K562 (cell line): Measurements from ENCODE around the gene PLXNA3. TPM values are rescaled to one million over a fixed set of nuclear protein-coding genes. Genes with fewer than 3 reads are reported as not detected.

Experiments used
- CBX5 ChIP-seq: IDR thresholded peaks from 2 replicates; pipeline ENCODE4 v1.6.1; 2014; ENCODE audit warnings: low read depth, borderline replicate concordance
- GATA2 ChIP-seq: sonication (generic); formaldehyde crosslinking; IDR thresholded peaks from 2 replicates; pipeline ENCODE4 v1.4.0; 2020; ENCODE audit warnings: mild to moderate bottlenecking, missing genetic modification reagents
- HIVEP1 ChIP-seq: fragments of 250-450 bp; sonication (Bioruptor Pico); IDR thresholded peaks from 2 replicates; pipeline ENCODE4 v1.4.0; 2020; ENCODE audit warnings: mild to moderate bottlenecking
- HNRNPK ChIP-seq: fragments of 200-400 bp; formaldehyde crosslinking; IDR thresholded peaks from one replicate; pipeline ENCODE4 v1.6.1; 2018; ENCODE audit warnings: mild to moderate bottlenecking, low read depth, low read length; ENCODE audit not compliant: poor library complexity, severe bottlenecking
- HNRNPLL ChIP-seq: fragments of 200-400 bp; formaldehyde crosslinking; IDR thresholded peaks from 2 replicates; pipeline ENCODE4 v1.6.1; 2017; ENCODE audit warnings: low read length, low read depth, mild to moderate bottlenecking; ENCODE audit not compliant: poor library complexity, severe bottlenecking
- MEIS2 ChIP-seq: fragments of 450-650 bp; IDR thresholded peaks from 2 replicates; pipeline ENCODE4 v1.6.1; 2014; ENCODE audit warnings: mild to moderate bottlenecking; ENCODE audit not compliant: partially characterized antibody
- PHTF2 ChIP-seq: fragments of 250-450 bp; sonication (Bioruptor Pico); IDR thresholded peaks from 2 replicates; pipeline ENCODE4 v1.5.0; 2021; ENCODE audit warnings: mild to moderate bottlenecking
- SP2 ChIP-seq: IDR thresholded peaks from 2 replicates; pipeline ENCODE4 v1.6.1; 2011; ENCODE audit warnings: mild to moderate bottlenecking, low read depth, low read length, moderate library complexity; ENCODE audit not compliant: poor library complexity, severe bottlenecking; ENCODE audit errors: extremely low read depth
- TEAD2 ChIP-seq: fragments of 450-650 bp; IDR thresholded peaks from 2 replicates; pipeline ENCODE4 v1.6.1; 2016; ENCODE audit warnings: missing genetic modification characterization, control low read depth, missing compliant biosample characterization
- ZNF212 ChIP-seq: fragments of 450-650 bp; formaldehyde crosslinking; IDR thresholded peaks from 2 replicates; pipeline ENCODE4 v1.4.0; 2020; ENCODE audit warnings: mild to moderate bottlenecking
- ZNF445 ChIP-seq: fragments of 250-450 bp; sonication (Bioruptor Pico); IDR thresholded peaks from 2 replicates; pipeline ENCODE4 v1.4.0; 2020; ENCODE audit warnings: low read depth, mild to moderate bottlenecking, moderate library complexity
- ZNF668 ChIP-seq: fragments of 250-450 bp; sonication (Bioruptor Pico); IDR thresholded peaks from 2 replicates; pipeline ENCODE4 v1.8.0; 2022; ENCODE audit warnings: mild to moderate bottlenecking, inconsistent platforms
- polyA plus RNA-seq, 8 experiments: library from polyadenylated mRNA; depleted of rRNA in 4 of 8; stranded (reverse) in 5 of 8; unstranded in 3 of 8; fragments of >200 nt; fragmentation: Nextera tagmentation in 2 of 8; fragmentation: Illumina TruSeq in 1 of 8; extraction: Ambion mirVana in 2 of 8; extraction: Trizol in 1 of 8; gene quantifications; 2 replicates each; pipeline versions ENCODE4 v1.2.1 to v1.2.3, GENCODE V29; 2011 to 2014; ENCODE audit warnings: inconsistent platforms in 1 of 8, missing spikeins in 1 of 8
- total RNA-seq, 7 experiments: library from RNA; depleted of rRNA in 6 of 7; stranded (reverse); fragments of >200 nt in 6 of 7; fragmentation: Illumina TruSeq in 2 of 7; extraction: Trizol in 2 of 7; gene quantifications; 2 replicates each; pipeline versions ENCODE4 v1.2.1 to v1.2.3, GENCODE V29; 2011 to 2021; ENCODE audit warnings: low replicate concordance in 1 of 7
- TF ChIP-seq, protein P1 (sequence below): conservative IDR thresholded peaks from 2 replicates; pipeline ENCODE4 v1.6.1; 2011; ENCODE audit warnings: low read depth, mild to moderate bottlenecking, low read length; ENCODE audit not compliant: control insufficient read depth
- TF ChIP-seq, protein P2 (sequence below), 2 experiments: fragments of 450-650 bp in 1 of 2; IDR thresholded peaks; 2 replicates each; pipeline ENCODE4 v1.6.1; 2011 to 2017; ENCODE audit warnings: low read depth in 2 of 2, antibody characterized with exemption in 1 of 2, borderline replicate concordance in 1 of 2, low read length in 1 of 2, mild to moderate bottlenecking in 1 of 2, mixed read lengths in 1 of 2; ENCODE audit not compliant: control insufficient read depth in 1 of 2
- TF ChIP-seq, protein P3 (sequence below): sonication (generic); formaldehyde crosslinking; IDR thresholded peaks from 2 replicates; pipeline ENCODE4 v1.8.0; 2022; ENCODE audit warnings: mild to moderate bottlenecking, missing genetic modification reagents

Gene PLXNA3
- total and polyA plus RNA-seq, 9 of the 15 experiments (the other 6 are each of a cell fraction or from before 2014, with no cell fraction given): 0.32 to 47.8 (median 7.5) TPM

DNA sequence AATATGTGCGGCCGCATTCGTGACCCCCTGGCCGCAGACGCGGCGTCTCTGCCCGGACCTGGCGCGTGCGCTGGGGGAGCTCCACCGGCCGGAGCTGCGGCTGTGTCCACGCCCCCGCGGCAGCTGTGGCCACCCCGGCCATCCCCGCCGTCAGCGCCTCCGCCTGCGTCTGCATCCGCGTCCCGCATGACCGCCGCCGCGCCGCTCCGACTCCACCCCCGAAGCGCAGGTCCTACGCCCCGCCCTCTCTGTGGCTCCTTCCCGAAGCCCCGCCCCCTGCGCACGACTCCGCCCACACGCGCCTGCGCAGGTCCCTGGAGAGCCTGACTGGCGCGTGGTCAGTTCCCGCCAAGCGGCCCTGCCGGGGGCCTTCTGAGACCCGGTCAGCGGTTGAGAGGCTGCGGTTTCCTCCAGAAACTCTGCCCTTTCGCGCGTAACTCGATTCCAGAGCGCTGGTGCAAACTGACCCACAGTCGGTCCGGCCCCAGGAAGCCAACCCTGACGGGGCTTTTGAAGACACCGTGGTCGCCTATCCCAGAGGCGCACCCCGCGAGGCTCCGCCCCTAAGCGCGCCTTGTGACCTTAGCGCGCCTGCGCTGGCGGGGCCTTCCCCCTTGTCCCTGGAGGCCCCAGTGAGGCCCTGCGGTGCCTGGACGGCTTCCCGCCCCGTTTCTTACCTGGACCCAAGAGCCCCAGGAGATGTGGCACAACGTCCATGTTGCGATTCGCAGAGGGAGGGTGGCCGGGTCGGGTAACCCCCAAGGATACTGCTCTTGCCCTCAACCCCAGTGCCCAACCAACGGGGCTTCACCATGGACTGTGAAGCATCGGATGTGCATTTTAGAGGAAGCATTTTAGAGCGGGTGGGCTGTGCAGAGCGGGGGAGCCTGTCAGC lies 20.9 kb downstream of the PLXNA3 start, which contains the start of gene LAGE3 (continued):
- TF ChIP-seq ZNF445 (no peak), PHTF2 (CRISPR knock-in tag) (no peak), MEIS2 (peak; percentile 89), HIVEP1 (CRISPR knock-in tag) (no peak), HNRNPLL (peak; percentile 20), ZNF212 (CRISPR knock-in tag) (no peak), GATA2 (CRISPR knock-in tag) (no peak), SP2 (no peak), TEAD2 (no peak), CBX5 (no peak), HNRNPK (peak; percentile 62), ZNF668 (CRISPR knock-in tag) (no peak)
- TF ChIP-seq, protein P1, sequence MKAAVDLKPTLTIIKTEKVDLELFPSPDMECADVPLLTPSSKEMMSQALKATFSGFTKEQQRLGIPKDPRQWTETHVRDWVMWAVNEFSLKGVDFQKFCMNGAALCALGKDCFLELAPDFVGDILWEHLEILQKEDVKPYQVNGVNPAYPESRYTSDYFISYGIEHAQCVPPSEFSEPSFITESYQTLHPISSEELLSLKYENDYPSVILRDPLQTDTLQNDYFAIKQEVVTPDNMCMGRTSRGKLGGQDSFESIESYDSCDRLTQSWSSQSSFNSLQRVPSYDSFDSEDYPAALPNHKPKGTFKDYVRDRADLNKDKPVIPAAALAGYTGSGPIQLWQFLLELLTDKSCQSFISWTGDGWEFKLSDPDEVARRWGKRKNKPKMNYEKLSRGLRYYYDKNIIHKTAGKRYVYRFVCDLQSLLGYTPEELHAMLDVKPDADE: peak; percentile 82
- TF ChIP-seq, protein P2, sequence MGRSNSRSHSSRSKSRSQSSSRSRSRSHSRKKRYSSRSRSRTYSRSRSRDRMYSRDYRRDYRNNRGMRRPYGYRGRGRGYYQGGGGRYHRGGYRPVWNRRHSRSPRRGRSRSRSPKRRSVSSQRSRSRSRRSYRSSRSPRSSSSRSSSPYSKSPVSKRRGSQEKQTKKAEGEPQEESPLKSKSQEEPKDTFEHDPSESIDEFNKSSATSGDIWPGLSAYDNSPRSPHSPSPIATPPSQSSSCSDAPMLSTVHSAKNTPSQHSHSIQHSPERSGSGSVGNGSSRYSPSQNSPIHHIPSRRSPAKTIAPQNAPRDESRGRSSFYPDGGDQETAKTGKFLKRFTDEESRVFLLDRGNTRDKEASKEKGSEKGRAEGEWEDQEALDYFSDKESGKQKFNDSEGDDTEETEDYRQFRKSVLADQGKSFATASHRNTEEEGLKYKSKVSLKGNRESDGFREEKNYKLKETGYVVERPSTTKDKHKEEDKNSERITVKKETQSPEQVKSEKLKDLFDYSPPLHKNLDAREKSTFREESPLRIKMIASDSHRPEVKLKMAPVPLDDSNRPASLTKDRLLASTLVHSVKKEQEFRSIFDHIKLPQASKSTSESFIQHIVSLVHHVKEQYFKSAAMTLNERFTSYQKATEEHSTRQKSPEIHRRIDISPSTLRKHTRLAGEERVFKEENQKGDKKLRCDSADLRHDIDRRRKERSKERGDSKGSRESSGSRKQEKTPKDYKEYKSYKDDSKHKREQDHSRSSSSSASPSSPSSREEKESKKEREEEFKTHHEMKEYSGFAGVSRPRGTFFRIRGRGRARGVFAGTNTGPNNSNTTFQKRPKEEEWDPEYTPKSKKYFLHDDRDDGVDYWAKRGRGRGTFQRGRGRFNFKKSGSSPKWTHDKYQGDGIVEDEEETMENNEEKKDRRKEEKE (IDR thresholded peaks at IDR 0.05; ENCODE audit: borderline replicate concordance in 1 of 2, control insufficient read depth in 1 of 2, low read depth in 2 of 2, low read length in 1 of 2): 0 out of 4 replicates have a peak, but pooled peaks of 1 of the 2 experiments have one; percentile 75
- TF ChIP-seq, protein P3, sequence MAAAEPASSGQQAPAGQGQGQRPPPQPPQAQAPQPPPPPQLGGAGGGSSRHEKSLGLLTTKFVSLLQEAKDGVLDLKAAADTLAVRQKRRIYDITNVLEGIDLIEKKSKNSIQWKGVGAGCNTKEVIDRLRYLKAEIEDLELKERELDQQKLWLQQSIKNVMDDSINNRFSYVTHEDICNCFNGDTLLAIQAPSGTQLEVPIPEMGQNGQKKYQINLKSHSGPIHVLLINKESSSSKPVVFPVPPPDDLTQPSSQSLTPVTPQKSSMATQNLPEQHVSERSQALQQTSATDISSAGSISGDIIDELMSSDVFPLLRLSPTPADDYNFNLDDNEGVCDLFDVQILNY: peak; percentile 69; the same call in 1 of the 2 replicates
